ENCODE measurements around the gene EZH2.

The EZH2 gene

DNA sequence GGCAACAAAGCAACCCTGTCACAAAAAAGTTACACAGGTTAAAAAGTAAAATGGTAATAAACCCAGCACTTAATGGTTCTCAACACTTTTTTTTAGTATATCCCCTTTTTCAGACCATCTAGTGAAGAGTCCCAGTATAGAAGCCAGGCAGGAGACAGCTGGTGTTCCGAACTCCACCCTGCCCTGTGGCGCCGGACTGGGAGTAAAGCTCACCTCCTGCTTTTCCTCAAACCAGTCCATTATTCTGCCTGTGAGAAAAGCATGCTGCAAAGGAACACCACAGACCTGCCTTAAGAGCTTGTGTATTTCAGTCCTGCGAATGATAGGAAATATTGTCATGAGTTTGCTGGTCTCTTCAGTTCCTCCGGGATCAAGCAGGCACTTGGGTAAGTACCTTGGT is 81.0 kb downstream of the EZH2 start:
- no peak for DNase-seq

DNA sequence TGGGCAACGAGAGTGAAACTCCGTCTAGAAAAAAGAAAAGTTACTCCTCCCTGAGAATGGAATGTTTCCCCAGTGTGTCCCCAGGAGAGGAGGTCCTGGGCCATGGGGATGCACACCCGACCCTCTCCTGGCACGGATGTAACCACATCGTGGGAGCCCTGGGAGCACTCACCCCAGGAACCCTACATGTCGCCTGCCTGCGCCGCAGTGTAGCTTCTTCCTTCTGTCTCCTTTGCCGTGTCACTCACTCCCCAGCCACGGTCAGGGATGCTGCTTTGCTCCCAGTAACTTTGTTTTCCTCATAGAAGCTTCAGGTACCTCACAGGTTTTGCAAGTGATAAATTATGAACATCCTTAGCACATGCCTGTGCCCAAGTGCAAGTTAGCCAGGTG is 82.0 kb downstream of the EZH2 start:
- DNase-seq, result no peak

DNA sequence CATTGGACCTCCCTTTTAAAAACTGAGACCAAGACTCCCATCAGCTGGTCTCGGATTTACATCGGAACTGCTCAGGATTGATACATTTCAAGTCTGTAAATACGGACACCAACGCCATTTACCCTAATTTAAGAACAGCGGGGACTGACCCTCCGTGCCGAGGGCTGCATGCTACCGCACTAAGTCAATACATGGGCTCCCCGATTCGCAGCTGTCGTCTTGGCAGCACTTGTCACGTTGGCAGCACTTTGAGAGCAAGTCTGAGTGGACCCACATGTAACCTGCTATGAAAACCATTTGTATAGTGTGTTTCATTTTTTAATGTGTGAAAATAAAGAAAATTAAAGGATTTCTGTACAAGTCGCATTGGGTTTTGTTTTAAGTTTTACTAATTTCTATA is 83.4 kb downstream of the EZH2 start:
- no peak for DNase-seq

DNA sequence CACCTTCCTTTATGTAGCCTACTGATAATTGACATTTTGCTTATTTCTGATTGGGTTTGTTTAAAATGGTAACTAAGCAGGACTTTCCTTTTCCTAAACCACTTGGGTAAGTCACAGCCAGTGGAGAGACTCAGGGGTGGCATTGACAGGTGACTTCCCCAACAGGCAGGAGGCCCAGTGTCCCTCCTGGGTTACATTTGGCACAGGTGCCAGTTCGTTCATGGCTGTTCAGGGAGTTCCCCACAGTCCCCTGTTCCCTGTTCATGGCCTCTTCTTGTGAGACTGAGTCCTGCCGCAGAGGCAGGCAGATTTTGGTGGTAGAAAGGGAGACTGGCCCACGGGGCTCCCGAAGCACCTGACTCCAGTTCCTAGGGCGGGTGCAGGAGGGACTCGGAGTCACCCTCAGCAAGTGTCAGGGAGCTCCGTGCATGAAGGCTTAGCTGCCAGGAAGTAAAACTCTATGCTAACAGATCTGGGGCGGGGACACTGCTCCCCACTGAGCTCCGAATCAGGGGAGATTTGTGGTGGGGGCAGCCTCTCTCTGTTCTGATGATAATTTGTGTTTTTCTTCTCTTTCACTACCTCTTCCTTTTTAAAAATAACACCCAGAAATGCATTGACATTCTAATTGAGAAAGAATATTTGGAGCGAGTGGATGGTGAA is 84.1 kb downstream of the EZH2 start:
- DNase-seq, result no peak

DNA sequence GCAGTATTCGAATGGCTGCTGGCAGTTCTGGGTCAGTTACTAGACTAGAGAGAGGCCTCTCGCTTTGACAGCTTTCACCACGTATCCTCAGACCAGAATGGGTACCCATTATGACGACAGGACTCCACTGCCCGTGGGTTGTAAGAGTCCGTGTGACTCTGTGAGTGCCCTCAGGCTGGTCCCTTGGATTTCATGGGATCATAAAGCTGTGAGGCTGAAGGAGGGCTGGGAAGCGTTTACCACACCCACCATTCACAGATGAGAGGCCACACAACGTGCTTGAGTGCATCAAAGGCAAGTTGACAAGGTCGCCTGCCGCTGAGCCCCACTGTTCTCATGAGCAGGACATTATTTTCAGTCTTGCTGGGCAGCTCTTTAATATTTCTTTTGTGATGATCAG is 87.2 kb downstream of the EZH2 start:
- no peak for DNase-seq

DNA sequence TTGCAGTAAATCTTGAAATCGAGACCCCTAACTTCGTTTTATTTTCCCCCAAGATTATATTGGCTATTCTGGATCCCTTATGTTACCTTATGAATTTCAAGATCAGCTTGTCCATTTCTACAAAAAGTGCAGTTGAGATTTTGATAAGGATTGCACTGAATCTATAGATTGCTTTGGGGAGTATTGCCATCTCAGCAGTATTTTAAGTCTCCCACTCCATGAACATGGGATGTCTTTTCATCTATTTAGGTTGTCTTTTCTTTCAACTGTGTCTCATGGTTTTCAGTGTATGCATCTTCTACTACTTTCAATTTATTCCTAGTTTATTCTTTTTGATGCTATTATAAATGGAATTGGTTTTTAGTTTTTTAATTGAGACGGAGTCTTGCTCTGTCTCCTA is 89.6 kb downstream of the EZH2 start:
- no peak for DNase-seq

DNA sequence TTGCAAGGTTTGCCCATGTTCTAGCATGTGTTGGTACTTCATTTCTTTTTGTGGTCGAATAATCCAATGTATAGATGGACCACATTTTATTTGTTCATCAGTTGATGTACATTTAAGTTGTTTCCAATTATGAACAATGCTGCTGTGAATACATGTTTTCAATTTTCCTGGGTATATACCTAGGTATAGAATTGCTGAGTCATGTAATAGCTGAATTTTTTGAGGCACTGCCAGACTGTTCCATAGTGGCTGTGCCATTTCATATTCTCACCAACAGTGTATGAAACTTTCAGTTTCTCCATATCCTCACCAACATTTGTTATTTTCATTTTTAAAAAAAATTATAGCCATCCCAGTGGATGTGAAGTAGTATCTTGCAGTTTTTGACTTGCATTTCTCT is 90.5 kb downstream of the EZH2 start:
- no peak for DNase-seq

DNA sequence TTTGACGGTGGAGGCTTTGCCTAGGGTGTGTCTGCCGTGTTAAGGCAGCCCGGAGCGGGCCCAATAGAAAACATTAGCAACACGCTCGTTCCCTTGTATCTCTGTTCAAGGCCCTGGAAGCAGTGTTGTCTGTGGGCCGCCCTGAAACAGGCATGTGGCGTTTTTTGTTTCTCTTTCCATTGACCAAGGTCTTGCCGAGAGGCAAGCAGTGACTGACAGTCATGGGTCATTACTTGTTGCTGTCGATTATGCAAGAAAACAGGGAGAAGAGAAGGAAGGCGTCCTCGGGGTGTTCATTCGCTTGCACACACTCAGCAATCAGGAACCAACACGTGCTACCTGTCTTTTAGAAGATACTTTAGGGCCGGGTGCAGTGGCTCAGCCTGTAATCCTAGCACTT is 92.5 kb downstream of the EZH2 start:
- DNase-seq, result no peak

DNA sequence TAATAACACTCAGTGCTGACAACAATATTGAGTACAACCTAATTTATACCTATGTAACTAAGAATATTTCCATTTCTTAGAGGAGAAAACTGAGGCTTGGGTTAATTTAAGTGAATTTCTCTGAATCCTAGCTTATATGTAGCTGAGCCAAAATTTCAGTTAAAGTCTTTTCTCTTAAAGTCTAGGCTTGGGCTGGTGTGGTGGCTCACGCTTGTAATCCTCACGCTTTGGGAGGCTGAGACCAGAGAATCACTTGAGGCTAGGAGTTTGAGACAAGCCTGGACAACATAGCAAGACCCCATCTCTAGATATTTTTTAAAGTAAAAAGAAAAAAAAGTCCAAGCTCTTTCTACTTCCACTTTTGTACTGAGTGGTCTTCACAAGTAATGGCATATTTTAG is 93.2 kb downstream of the EZH2 start:
- DNase-seq, result no peak

DNA sequence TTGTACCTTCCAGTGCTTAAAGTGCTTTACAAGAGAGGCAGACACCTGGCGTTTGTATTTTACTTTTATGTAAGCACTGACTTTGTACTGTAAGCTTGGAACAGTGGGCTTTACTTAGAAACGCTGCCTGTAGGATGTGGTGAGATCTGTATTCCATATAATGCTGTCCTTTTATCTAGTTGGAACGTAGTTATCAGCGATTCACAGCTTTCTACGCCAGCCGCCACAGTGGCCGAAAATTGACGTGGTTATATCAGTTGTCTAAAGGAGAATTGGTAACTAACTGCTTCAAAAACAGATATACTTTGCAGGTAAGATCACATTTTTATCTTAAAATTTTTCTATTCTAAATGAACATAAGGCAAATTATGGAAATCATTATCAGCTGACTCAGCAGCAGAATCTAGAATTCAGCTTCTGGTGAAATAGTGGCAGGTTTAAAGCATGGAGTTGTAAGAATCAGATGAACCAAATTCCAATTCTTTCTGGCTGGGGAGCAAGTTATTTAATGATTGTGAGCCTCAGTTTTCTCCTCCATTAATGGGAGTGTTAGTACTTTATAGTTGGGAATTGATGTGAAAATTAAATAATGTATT is 93.9 kb downstream of the EZH2 start:
- no peak for DNase-seq

DNA sequence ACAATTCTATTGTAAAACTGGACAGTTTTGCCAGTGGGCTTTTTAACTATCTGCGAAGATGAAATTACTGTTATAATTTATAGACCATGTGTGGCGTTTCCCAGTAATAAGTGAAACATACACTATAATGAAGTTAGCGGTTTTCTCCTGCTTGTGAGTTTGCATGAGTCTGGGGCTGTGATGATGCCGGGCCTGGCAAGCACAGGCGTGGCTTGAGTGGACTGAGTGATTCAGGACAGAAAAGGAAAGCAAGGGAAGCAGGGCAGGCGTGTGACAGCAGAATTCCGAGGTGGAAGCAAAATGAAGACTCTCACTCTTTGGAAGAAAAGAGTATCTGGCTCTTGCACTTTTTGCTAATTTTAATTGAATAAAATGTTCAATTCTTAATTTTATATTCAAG is 94.9 kb downstream of the EZH2 start:
- no peak for DNase-seq

DNA sequence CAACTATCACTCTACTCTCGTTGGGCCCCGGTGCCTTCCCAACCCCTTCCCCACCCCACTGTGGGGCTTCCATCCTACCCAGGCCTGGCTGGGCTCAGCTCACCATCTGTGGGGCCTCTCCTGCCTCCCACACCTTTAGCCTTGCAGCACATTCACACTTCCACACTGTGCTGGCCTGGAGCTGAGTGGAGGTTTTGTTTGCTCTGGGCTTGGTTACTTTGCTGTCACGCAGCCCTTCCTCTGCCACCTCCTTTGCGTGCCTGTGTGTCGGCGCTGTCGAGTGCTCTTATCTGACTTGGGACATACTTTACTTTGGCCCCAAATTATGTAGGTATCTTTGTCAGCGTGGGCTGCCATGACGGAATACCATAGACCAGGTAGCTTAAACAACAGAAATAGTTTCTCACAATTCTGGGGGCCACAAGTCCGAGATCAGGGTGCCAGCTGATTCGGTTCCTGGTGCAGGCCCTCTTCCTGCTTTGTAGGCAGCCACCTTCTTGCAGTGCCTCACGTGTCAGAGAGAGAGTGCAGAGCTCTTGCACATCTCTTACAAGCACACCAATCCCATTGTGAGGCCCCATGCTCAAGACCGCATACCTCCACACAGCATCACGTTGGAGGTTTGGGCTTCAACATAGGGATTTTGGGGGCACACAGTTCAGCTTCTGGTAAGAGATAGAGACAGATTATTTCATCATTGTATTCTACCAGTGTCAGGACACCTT is 96.4 kb downstream of the EZH2 start:
- DNase-seq, result no peak

DNA sequence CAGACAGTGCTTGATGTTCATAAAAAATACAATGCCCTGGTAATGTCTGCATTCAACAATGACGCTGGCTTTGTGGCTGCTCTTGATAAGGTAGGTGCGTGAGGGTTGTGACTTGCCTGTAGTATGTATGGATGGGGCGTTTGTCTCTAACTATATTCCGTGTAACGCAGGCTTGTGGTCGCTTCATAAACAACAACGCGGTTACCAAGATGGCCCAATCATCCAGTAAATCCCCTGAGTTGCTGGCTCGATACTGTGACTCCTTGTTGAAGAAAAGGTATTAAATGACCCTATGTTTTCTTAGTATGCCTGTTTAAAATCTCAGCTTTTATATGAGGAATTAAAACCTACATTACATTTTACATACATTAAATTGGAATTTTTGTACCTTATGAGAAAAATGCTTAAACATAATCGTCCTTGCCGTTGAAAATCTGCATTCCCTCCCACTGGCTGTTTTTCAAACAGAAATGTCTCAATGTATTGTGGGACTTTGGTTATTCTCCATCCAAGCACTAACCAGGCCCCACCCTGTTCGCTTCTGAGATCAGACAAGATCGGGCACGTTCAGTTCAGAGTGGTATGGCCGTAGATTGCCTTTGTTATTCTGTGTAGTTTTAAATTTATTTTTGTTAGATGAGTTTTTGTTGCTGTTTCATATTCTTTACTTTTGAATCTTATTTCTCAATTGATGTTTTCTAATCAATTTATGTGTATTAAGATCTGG is 100.1 kb downstream of the EZH2 start:
- no peak for DNase-seq

DNA sequence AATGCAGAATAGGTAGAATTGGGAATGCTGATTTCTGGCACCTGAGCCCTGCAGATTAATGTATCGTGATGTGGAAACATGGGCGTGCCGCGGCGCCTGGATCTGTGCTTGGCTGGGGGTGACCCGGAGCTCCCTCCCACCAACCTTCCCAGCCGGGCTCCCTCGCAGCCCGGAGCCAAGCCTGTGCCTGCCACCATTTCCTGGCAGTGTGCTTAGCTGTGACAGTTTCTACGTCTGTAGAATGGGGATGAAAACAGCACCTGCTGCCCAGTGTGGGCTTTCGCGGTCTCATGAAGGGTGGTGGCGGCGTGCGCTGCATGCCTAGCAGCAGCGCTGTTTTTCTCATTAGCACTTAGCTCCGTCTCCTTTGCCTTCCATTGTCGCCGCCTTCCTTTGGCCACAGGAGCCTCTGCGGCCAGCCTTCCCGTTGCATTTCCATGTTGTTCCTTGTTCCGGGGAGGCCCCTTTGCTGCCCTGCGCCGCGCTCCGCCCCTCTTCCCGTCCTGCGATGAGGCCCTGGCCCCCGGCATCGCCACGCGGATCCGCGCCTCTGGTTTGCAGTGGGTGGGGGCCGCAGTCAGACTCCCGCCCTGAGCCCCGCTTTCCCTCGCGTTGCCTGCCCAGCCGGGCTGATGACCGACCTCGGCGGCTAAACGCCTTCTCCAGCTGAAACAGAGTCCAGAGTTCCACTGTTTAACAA is 101.2 kb downstream of the EZH2 start:
- DNase-seq, result no peak

DNA sequence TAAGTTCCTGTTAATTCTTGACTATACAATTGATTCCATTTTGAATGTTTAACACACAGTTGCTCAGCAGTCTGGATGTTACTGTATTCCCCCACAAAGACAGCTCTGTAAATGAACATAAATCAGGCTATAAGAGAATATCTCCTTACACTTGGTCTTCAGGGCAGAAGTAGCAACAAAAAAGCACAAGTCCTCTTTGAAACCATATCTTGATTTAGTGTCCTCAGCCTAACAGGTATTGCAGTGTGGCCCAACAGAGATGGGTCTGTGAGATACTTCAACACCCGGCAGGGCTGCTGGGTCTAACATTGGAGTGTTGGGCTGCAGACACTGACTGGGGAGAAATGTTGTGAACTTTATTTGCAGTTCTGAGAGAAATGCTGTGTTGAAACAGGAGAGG is 109.6 kb downstream of the EZH2 start:
- DNase-seq, result no peak

DNA sequence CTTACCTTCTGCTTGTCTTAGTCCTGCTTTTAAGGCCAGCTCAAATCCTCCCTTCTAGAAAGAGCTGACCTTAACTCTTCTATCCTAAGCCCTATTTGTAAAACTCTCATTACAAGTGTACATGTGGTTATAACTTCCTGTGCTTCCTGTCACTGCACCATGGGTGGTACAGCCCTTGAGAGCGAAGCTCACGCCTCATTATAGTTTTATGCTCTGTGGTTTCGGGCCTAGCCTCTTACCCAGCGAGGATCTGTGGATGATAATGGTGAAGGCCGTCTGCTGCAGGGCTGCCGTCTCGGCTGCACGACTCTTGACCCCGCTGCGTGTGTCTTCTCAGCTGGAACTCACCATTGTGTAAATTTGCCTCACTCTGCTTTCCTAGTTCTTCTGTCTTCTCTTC is 110.8 kb downstream of the EZH2 start:
- DNase-seq, result no peak

DNA sequence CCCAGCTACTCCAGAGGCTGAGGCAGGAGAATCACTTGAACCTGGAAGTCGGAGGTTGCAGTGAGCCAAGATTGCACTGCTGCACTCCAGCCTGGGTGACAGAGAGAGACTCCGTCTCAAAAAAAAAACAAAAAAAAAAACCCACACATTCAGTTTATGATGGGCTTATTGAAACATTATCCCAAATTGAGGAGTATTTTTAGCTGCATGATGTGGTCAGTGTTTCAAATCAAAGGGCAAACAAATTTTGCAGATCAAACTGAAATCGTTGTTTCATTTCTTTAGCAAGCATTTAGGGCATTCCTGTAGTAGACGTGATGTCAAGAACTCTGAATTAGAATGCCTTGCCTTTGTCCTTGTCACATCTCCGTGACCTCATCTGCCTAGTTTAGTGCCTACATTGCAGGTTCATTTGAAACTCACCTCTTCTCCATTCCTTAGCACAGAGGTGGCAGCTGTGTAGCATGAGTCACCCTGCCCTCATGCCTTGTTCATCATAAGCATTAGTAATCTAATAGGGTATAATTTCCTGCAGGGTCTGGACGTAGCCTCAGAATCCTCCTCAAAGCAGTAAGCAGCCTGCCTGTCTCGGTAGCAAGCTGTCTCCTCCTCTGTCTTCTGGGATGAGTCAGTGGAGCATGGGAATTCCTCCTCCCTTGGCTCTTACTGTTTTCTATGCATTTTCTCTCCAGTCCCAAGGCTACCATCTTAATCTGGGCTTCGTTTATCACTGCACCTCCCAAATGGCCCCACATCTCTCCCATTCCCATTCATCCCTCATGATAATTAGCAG is 111.6 kb downstream of the EZH2 start:
- peak; percentile 92 for DNase-seq

DNA sequence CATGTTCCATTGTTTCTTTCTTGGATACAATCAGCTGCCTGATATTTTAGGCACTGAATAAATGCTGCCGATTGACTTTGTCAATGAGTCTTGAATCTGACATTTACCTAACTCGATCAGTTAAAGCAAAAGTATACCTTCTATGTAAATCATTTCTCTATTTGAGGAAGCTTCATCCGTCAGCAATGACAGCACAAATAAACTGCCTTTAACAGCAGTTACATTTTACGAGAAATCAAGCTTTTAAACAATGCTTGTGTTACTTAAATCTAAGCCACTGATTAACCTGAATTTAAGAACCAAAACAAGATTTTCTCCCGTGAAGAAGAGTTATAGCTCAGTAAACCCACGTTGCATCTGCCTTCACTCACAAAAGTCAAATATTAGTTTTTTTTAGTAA is 114.1 kb downstream of the EZH2 start:
- no peak for DNase-seq

DNA sequence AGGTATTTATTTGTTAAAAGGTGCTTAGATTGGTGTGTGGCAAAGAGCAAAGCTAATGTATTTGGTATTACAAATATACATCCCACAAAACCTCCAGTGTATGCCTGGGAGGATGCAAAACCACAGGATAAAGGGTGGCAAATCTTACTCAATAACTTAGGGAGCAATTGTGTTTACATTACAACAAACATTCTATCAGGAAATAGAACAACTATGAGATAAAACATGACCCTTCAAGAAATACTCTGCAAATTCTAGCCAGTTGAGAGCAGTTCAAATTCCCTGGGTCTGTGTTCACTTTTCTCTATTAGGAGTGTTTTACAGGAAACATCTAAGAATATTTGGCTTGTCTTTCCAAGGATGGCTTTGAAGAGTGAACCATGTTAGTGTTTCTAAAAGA is 120.5 kb downstream of the EZH2 start:
- peak; percentile 13 for DNase-seq

DNA sequence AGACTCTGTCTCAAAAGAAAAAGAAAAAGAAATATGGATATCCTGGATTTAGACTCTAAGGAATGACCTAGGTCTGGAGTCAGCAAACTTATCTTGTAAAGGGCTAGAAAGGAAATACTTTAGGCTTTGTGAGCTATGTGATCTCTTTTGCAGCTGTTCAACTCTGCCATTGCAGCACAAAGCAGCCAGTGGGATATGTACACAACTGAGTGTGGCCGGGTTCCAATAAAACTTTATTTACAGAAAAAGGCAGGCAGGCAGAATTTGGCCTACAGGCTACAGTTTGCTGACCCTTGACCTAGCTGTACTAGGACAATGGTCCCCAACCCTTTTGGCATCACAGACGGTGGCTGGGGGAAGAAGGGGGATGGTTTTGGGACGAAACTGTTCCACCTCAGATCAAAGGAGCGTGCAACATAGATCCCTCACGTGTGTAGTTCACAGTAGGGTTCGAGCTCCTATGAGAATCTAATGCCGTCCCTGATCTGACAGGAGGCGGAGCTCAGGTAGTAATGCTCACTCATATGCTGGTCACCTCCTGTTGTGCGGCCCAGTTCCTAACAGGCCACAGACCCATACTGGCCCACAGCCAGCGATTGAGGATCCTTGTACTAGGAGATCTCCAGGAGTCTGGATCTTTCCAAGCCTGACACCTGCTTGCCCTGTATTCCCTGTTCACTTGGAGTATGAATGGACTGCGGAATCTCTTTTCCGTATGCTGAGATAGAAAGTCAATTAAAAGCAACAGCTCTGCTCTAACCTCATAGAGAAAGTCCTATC is 122.4 kb downstream of the EZH2 start:
- no peak for DNase-seq
